ENCODE data around the gene TGFBR3. TPM values are rescaled to one million over a fixed set of nuclear protein-coding genes. Genes with fewer than 3 reads are reported as not detected.

TGFBR3 gene
- total RNA-seq, 2 donors from 2014 or later, result 67.6 to 157 TPM

GRCh38 chr1:91804546-91805023, 81.4 kb downstream of the TGFBR3 start:
- Mint-ChIP-seq H3K4me3 (peak overlapping the region; percentile 88), H3K9me3 (no peaks in the 10 kb centered on the region), H3K4me1 (ENCODE audit: low read depth in 2 of 2) (peaks cover 67 to 74% of the 10 kb centered on the region in 2 donors), H3K27me3 (no peaks in the 10 kb centered on the region), H3K27ac (peak overlapping the region; percentile 96 to 97), H3K36me3 (peaks cover 7% of the 10 kb centered on the region)
- DNase-seq (ENCODE audit: low spot score) (peak; percentile 89), ATAC-seq (peak; percentile 78 to 82)

DNA sequence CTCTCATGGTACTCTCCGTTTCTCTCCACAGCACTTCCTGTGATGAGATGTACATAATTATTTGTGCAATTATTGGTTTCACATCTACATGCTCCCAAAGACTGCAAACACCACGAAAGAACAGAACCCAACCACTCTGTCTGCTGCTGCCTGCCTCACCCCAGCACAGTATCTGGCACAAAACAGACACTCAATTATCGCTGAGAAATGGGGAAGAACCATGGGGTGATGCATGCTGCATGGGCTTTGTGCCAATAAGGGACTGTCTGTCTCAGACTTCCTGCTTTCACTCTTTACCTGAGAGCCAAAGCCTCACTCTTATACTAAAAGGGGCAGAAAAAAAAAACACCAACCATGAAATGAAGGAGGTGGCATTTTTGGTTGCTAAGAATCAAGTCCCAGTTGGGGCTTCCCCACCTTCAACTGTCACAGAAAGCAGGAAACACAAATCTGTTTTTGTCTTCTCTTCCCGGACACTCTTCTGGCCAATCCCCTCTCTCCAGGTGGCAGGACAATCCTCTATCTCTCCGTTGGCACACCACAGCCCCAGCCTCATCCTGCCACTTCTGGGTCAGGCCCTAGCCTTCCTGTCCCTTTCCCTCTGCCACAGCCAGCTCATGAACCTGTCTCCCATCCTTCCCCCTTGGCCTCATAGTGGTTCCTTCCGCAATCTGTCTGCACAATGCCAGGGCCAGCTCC, 82.0 kb downstream of the TGFBR3 start:
- Mint-ChIP-seq H3K4me3 (peak overlapping the region; percentile 88), H3K27me3 (no peaks in the 10 kb centered on the region), H3K4me1 (ENCODE audit: low read depth in 2 of 2) (peaks cover 66 to 74% of the 10 kb centered on the region in 2 donors), H3K36me3 (peaks cover 7% of the 10 kb centered on the region), H3K9me3 (no peaks in the 10 kb centered on the region), H3K27ac (peak overlapping the region; percentile 96 to 97)
- peak; percentile 87 for DNase-seq (ENCODE audit: low spot score)
- peak; percentile 80 to 89 for ATAC-seq

DNA sequence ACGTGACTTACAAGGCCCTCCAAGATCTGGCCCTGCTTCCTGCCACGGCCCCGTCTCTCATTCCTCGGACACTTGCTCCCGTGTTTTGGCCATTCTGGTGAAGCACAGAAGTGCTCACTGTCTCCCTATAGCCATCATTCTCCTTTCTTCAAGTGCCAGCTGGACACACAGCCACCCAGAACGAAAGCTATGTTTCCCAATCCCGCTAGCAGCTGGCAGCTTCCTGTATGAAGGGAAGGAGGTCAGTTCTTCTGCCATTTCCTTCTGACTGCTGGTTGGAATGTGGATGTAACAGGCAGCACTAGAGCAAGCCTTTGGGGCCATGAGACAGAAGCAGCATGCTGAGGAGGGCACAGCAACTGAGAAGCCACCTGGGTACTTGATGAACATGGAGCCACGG, 82.8 kb downstream of the TGFBR3 start:
- Mint-ChIP-seq H3K27ac (peak overlapping the region; percentile 96 to 97), H3K9me3 (no peaks in the 10 kb centered on the region), H3K4me1 (ENCODE audit: low read depth in 2 of 2) (peaks cover 74 to 79% of the 10 kb centered on the region in 2 donors), H3K36me3 (peaks cover 7% of the 10 kb centered on the region), H3K27me3 (no peaks in the 10 kb centered on the region), H3K4me3 (peak overlapping the region; percentile 88)
- DNase-seq (ENCODE audit: low spot score) (no peak), ATAC-seq (no peak)

GRCh38 chr1:91801496-91802115, 84.3 kb downstream of the TGFBR3 start:
- Mint-ChIP-seq H3K36me3 (peaks cover 7% of the 10 kb centered on the region), H3K27ac (peak overlapping the region; percentile 96 to 97), H3K4me3 (no peak overlapping the region), H3K27me3 (no peaks in the 10 kb centered on the region), H3K4me1 (ENCODE audit: low read depth in 2 of 2) (peaks cover 76 to 77% of the 10 kb centered on the region in 2 donors), H3K9me3 (no peaks in the 10 kb centered on the region)
- DNase-seq (ENCODE audit: low spot score) (no peak), ATAC-seq (no peak)

DNA sequence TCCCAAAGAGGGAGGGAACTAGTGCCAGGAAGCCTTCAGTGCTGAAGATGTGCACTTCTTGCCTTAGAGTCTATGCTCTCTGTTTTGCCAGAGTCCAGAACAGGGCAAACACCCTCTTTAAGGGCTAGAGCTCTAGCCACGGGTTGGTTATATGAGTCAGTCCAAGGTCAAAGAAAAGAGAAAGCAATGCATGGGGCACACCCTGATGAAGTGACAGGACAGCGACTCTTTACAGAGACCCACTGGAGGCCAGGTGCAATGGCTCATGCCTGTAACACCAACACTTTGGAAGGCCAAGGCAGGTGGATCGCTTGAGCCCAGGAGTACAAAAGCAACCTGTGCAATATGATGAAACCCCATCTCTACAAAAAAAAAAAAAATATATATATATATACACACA, 86.1 kb downstream of the TGFBR3 start:
- Mint-ChIP-seq H3K4me1 (ENCODE audit: low read depth in 2 of 2) (peaks cover 75% of the 10 kb centered on the region in 2 donors), H3K27me3 (no peaks in the 10 kb centered on the region), H3K9me3 (no peaks in the 10 kb centered on the region), H3K36me3 (peaks cover 19% of the 10 kb centered on the region), H3K27ac (peak overlapping the region; percentile 74 to 96), H3K4me3 (peak overlapping the region; percentile 24)
- peak in 1 of 2 donors; percentile 14 for ATAC-seq
- DNase-seq (ENCODE audit: low spot score), result no peak

DNA sequence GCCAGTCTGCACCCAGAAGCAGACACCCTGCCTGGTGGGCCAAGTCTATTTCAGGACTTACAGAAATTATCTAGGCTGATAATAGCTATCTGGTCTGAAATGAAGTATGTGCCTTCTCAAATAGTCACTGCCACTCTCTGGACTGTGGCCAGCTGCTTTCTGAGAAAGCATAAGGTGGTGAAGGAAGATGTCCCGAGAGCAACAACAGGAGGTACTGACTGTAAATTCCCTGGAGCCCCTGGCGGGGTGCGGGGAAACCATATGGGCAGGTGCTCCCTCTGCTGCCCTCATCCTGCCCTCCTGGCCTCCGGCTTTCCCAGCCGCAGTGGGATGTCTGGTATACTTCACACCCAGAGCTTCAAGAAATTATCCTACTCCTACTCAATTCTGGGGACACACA, 86.8 kb downstream of the TGFBR3 start:
- no peak for DNase-seq (ENCODE audit: low spot score)

DNA sequence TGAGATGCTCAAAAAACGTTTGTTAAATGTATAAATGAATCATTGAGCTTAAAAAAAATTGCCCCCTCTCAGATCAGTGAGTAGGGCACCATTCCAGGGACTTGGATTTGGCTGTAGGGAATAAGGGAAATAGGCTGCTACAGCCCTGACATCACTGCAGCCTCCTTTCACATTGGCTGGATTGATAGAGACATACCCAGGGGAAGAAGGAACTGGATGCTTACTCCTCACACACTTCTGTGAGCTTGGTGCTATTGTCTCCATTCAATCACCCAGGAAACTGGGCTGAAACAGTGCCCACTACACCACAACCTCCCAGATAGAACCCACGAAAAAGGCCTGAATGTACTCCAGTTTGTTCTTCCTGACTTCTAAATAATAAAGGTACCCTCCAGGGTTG, 87.2 kb downstream of the TGFBR3 start:
- Mint-ChIP-seq H3K9me3 (no peaks in the 10 kb centered on the region), H3K36me3 (peaks cover 26% of the 10 kb centered on the region), H3K27ac (peak overlapping the region; percentile 74 to 96), H3K27me3 (no peaks in the 10 kb centered on the region), H3K4me3 (peak overlapping the region; percentile 3), H3K4me1 (ENCODE audit: low read depth in 2 of 2) (peaks cover 70 to 73% of the 10 kb centered on the region in 2 donors)
- DNase-seq (ENCODE audit: low spot score), result no peak
- no peak for ATAC-seq

More for the DNA sequence above, 86.8 kb downstream of the TGFBR3 start:
- Mint-ChIP-seq H3K27ac (peak overlapping the region; percentile 74 to 96), H3K36me3 (peaks cover 26% of the 10 kb centered on the region), H3K4me3 (peak overlapping the region; percentile 24), H3K4me1 (ENCODE audit: low read depth in 2 of 2) (peaks cover 75% of the 10 kb centered on the region in 2 donors), H3K27me3 (no peaks in the 10 kb centered on the region), H3K9me3 (no peaks in the 10 kb centered on the region)
- no peak for ATAC-seq

DNA sequence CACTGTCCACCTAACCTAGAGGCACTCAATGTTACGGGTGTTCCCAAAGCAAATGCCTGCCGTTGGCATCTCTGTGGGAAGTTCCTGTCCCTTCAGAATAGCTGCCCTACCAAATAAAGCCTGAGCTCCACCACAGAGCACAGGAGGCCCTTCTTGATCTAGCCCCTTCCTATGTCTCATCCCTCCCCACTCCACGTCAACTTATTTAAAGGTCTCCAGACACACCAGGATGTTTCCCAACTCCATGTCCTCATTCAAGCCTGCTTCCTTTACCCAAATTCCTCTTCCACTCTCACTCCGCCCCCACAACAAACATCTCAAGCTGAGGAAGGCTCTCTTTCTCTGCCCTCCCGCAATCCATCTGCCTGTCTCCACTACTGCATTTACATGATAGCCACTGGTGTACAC, 87.7 kb downstream of the TGFBR3 start:
- Mint-ChIP-seq H3K4me3 (peak overlapping the region; percentile 3), H3K4me1 (ENCODE audit: low read depth in 2 of 2) (peaks cover 65 to 71% of the 10 kb centered on the region in 2 donors), H3K9me3 (no peaks in the 10 kb centered on the region), H3K27me3 (no peaks in the 10 kb centered on the region), H3K27ac (peak overlapping the region; percentile 74 to 96), H3K36me3 (peaks cover 26% of the 10 kb centered on the region)
- DNase-seq (ENCODE audit: low spot score), result no peak
- no peak for ATAC-seq

- Mint-ChIP-seq H3K27me3 (no peaks in the 10 kb centered on the region), H3K4me1 (ENCODE audit: low read depth in 2 of 2) (peaks cover 65 to 70% of the 10 kb centered on the region in 2 donors), H3K36me3 (peaks cover 19% of the 10 kb centered on the region), H3K27ac (peak overlapping the region; percentile 74 to 96), H3K4me3 (no peak overlapping the region), H3K9me3 (no peaks in the 10 kb centered on the region)
- no peak for DNase-seq (ENCODE audit: low spot score)
- peak; percentile 12 to 20 for ATAC-seq
Measured at GRCh38 chr1:91797164-91797563, 88.8 kb downstream of the TGFBR3 start.

DNA sequence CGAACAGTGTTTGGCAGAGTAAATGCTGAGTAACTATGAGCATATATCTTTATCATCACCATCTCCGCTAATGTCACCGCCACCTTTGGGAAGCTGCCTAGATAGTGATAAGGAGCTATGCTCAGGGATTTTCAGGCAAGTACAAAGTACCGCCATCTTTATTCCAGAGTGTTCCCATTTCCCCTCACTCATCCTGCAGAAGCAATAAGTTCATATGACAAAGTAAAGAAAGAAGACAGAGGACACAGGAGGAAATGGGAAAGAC, 89.6 kb downstream of the TGFBR3 start:
- H3K27ac Mint-ChIP-seq, result peak overlapping the region; percentile 74 to 96
- ATAC-seq (no peak), DNase-seq (ENCODE audit: low spot score) (no peak)
- peaks cover 19% of the 10 kb centered on the region for H3K36me3 Mint-ChIP-seq
- H3K4me3 Mint-ChIP-seq, result no peak overlapping the region
- H3K4me1 Mint-ChIP-seq (ENCODE audit: low read depth in 2 of 2), result peaks cover 67 to 71% of the 10 kb centered on the region in 2 donors
- H3K27me3 Mint-ChIP-seq, result no peaks in the 10 kb centered on the region
- H3K9me3 Mint-ChIP-seq, result no peaks in the 10 kb centered on the region

DNA sequence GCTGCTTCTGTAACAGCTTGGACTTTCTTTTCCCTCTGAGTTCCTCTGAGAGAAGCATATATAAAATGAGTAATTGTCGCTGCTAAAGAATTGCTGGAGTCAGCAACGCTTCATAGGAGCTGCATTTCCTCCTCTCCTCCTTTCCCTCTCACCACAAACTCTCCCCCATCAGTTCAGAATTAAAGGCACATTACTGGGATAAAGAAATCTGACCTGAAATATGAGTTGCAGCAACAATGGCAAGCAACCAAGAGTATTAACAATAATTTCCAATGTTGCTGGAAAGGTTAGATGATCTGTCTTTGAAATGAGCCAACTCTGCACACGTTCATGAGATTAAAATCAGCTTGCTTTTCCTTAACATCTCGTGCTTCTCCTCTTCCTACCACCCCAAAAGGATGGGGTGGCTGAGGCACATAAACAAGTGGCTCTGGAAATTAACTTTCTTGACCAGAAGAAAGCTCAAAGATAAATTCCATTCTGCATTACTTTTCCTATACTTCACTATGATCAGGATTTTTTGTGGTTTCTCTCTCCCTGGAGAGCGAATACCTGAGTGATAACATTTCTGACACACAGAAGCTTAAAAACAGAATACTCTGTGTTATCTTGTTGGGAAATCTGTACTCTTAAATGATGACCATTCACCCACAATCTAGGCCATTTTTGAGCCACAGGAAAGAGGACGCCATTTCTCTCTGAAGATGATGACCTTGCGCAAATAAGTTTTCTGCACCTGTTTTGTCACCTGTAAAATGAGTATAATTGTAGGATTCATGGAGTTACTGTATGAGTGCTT, 90.2 kb downstream of the TGFBR3 start:
- no peak for ATAC-seq
- no peak for DNase-seq (ENCODE audit: low spot score)
- H3K36me3 Mint-ChIP-seq, result peaks cover 22% of the 10 kb centered on the region
- no peaks in the 10 kb centered on the region for H3K9me3 Mint-ChIP-seq
- H3K27ac Mint-ChIP-seq, result peak overlapping the region; percentile 74 to 96
- peaks cover 69 to 74% of the 10 kb centered on the region in 2 donors for H3K4me1 Mint-ChIP-seq (ENCODE audit: low read depth in 2 of 2)
- no peaks in the 10 kb centered on the region for H3K27me3 Mint-ChIP-seq
- no peak overlapping the region for H3K4me3 Mint-ChIP-seq

- peak overlapping the region; percentile 74 to 96 for H3K27ac Mint-ChIP-seq
Measured at GRCh38 chr1:91793877-91794276, 92.1 kb downstream of the TGFBR3 start.

DNA sequence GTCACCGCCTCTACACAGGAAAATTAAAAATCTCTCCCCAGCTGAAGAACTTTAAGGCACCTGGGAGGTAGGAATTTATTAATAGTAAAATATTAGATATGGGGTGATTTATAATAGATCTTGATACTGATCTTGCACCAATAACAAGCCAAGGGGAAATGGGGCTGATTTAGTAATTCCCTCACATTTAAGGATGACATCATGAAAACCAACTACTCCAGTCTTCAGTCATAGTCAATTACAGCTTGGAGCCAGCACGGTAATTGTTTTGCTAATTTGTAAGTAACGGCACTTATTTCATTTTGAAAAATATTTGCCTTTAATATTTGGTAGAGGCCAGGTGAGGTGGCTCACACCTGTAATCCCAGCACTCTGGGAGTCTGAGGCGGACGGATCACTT, 92.8 kb downstream of the TGFBR3 start:
- Mint-ChIP-seq H3K36me3 (peaks cover 26% of the 10 kb centered on the region), H3K4me3 (no peak overlapping the region), H3K27ac (peak overlapping the region in 1 of 2 donors; percentile 96), H3K4me1 (ENCODE audit: low read depth in 2 of 2) (peaks cover 67 to 70% of the 10 kb centered on the region in 2 donors), H3K27me3 (no peaks in the 10 kb centered on the region), H3K9me3 (no peaks in the 10 kb centered on the region)
- no peak for ATAC-seq
- DNase-seq (ENCODE audit: low spot score), result no peak

More at GRCh38 chr1:91793877-91794276, 92.1 kb downstream of the TGFBR3 start:
- peaks cover 70 to 75% of the 10 kb centered on the region in 2 donors for H3K4me1 Mint-ChIP-seq (ENCODE audit: low read depth in 2 of 2)
- H3K4me3 Mint-ChIP-seq, result no peak overlapping the region
- no peak for DNase-seq (ENCODE audit: low spot score)
- no peaks in the 10 kb centered on the region for H3K27me3 Mint-ChIP-seq
- peaks cover 26% of the 10 kb centered on the region for H3K36me3 Mint-ChIP-seq
- ATAC-seq, result no peak
- H3K9me3 Mint-ChIP-seq, result no peaks in the 10 kb centered on the region

Data from natural killer cell treated with Interleukin-12 subunit alpha and Interleukin-12 subunit beta and Interleukin-15 and Interleukin-18, amount 100 ng/mL, for 72 hours (primary cell).